ENCODE results near the gene TMEM61. TPM values are rescaled to one million over a fixed set of nuclear protein-coding genes. Genes with fewer than 3 reads are reported as not detected.
A peak's percentile ranks its signal among the peaks of the same experiment; 100 is the strongest.
"Not testable (repeated sequence)": the region's sequence is repeated elsewhere in the genome, so short reads cannot be mapped to it uniquely, and the experiment has no call there.

Gene TMEM61
- total RNA-seq: 100 to 1,000 TPM in 1 of 5 donors, 1 to 10 TPM in 1, under 1 TPM in 2, not detected in 1; 0.55 to 130 (median 5.2) TPM
- 1 to 10 TPM in 2 of 3 donors, under 1 TPM in 1; 0.76 to 5.7 (median 1.6) TPM for polyA plus RNA-seq
- long read RNA-seq, donor 1: 0 reads
- long read RNA-seq, donor 2: 0 reads
- long read RNA-seq, donor 3: 0 reads
- long read RNA-seq, donor 4: 0 reads
- long read RNA-seq, donor 5, partial matches to known transcripts: 0 of 1 reads
- long read RNA-seq, donor 5, other reads (novel, unspliced or antisense): 0 of 1 reads
- long read RNA-seq, donor 6: 0 reads
- long read RNA-seq, donor 7, partial matches to known transcripts: 0 of 2 reads
- long read RNA-seq, donor 7, other reads (novel, unspliced or antisense): 0 of 2 reads
- long read RNA-seq, donor 8: 0 reads
- long read RNA-seq, donor 9: 0 reads
- long read RNA-seq, donor 10: 0 reads

- WGBS, 5 donors: 3 to 11% (median 5%) methylated on average over 27 to 69 of the region's 69 CpGs
- Histone ChIP-seq H3K27me3 (peaks cover 0 to 31% (median 10%) of the 10 kb centered on the region in 3 donors), H3K4me1 (peaks cover 11 to 59% (median 26%) of the 10 kb centered on the region in 4 donors), H3K36me3 (no peaks in the 10 kb centered on the region), H3K4me3 (peak within 1 kb of the TSS; percentile 44 to 69 (median 63)), H3K9me3 (no peaks in the 10 kb centered on the region), H3K27ac (peak within 1 kb of the TSS; percentile 28 to 82 (median 58))
- TF ChIP-seq EP300 (IDR thresholded peaks at IDR 0.05): no peak
- intact Hi-C loops (cut with DNase I; ENCODE audit: low total_unique reads): no loop called here
- peak; percentile 58 to 76 for DNase-seq
These were observed at the start of gene TMEM61 for GRCh38 chr1:54980528-54981241. TMEM61 (plus strand) TSS chr1:54980628; CDS start chr1:54981066, 438 bp downstream.

GRCh38 chr1:54931275-54931840, 49.1 kb upstream of the TMEM61 start:
- TF ChIP-seq EP300 (IDR thresholded peaks at IDR 0.05) (no peak), POLR2AphosphoS5 (IDR thresholded peaks at IDR 0.05) (no peak)
- peak in 1 of 2 donors; percentile 13 for DNase-seq
- intact Hi-C loops (cut with DNase I; ENCODE audit: low total_unique reads): no loop called here
- Histone ChIP-seq H3K4me1 (no peaks in the 10 kb centered on the region), H3K36me3 (no peaks in the 10 kb centered on the region), H3K4me3 (no peak overlapping the region), H3K9me3 (no peaks in the 10 kb centered on the region), H3K27me3 (no peaks in the 10 kb centered on the region), H3K27ac (no peak overlapping the region)
- WGBS, 5 donors: 45 to 91% (median 83%) methylated on average over 1 of the region's 1 CpG

GRCh38 chr1:54934081-54934480, 46.3 kb upstream of the TMEM61 start:
- H3K27ac ChIP-seq: not testable (repeated sequence)

GRCh38 chr1:54934869-54935268, 45.6 kb upstream of the TMEM61 start:
- Histone ChIP-seq H3K4me3 (no peak overlapping the region), H3K36me3 (no peaks in the 10 kb centered on the region), H3K4me1 (no peaks in the 10 kb centered on the region), H3K27ac (no peak overlapping the region), H3K9me3 (no peaks in the 10 kb centered on the region), H3K27me3 (no peaks in the 10 kb centered on the region)
- intact Hi-C loops (cut with DNase I; ENCODE audit: low total_unique reads): no loop called here
- peak in 1 of 2 donors; percentile 19 for DNase-seq
- TF ChIP-seq POLR2AphosphoS5 (IDR thresholded peaks at IDR 0.05): no peak
- TF ChIP-seq EP300 (IDR thresholded peaks at IDR 0.05): no peak
- TF ChIP-seq, protein P1, sequence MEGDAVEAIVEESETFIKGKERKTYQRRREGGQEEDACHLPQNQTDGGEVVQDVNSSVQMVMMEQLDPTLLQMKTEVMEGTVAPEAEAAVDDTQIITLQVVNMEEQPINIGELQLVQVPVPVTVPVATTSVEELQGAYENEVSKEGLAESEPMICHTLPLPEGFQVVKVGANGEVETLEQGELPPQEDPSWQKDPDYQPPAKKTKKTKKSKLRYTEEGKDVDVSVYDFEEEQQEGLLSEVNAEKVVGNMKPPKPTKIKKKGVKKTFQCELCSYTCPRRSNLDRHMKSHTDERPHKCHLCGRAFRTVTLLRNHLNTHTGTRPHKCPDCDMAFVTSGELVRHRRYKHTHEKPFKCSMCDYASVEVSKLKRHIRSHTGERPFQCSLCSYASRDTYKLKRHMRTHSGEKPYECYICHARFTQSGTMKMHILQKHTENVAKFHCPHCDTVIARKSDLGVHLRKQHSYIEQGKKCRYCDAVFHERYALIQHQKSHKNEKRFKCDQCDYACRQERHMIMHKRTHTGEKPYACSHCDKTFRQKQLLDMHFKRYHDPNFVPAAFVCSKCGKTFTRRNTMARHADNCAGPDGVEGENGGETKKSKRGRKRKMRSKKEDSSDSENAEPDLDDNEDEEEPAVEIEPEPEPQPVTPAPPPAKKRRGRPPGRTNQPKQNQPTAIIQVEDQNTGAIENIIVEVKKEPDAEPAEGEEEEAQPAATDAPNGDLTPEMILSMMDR (IDR thresholded peaks at IDR 0.05): no peak
- no peak for TF ChIP-seq POLR2A (IDR thresholded peaks at IDR 0.05)

More at GRCh38 chr1:54934081-54934480, 46.3 kb upstream of the TMEM61 start:
- H3K4me3 ChIP-seq; intact Hi-C loops (cut with DNase I; ENCODE audit: low total_unique reads); H3K27me3 ChIP-seq; H3K36me3 ChIP-seq; H3K4me1 ChIP-seq; H3K9me3 ChIP-seq; DNase-seq: not testable (repeated sequence)
- WGBS, 5 donors: 87 to 91% (median 89%) methylated on average over 6 of the region's 6 CpGs

DNA sequence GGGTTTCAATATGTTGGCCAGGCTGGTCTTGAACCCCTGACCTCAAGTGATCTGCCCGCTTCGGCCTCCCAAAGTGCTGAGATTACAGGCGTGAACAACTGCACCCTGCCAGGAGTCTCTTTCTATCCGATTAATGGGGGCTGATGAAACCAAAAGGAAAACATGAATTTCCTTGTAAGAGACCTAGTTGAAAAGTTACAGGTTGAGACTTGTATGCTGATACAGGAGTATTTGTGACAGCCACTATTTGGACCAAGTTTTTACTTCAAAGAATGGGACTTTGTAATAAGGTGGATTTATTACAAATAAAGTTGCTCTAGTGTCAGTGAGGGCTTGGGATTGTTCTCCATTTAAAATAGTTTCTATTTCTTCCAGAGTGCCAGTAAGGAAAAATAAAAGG, 43.6 kb upstream of the TMEM61 start:
- H3K27ac ChIP-seq: no peak overlapping the region
- 72 to 93% (median 88%) methylated on average over 4 of the region's 4 CpGs for WGBS, 5 donors
- intact Hi-C loops (cut with DNase I; ENCODE audit: low total_unique reads): no loop called here

More for the DNA sequence above, 43.6 kb upstream of the TMEM61 start:
- H3K4me1 ChIP-seq: no peaks in the 10 kb centered on the region
- H3K4me3 ChIP-seq: no peak overlapping the region
- H3K27me3 ChIP-seq: no peaks in the 10 kb centered on the region
- H3K36me3 ChIP-seq: no peaks in the 10 kb centered on the region
- no peak for TF ChIP-seq EP300 (IDR thresholded peaks at IDR 0.05)
- TF ChIP-seq POLR2A (IDR thresholded peaks at IDR 0.05): no peak
- TF ChIP-seq, protein P1 (IDR thresholded peaks at IDR 0.05): no peak
- TF ChIP-seq POLR2AphosphoS5 (IDR thresholded peaks at IDR 0.05): no peak
- no peak for DNase-seq
- H3K9me3 ChIP-seq: no peaks in the 10 kb centered on the region

All from stomach (tissue), 19 donors.